Measurements from ENCODE around the gene MED13L. TPM values are rescaled to one million over a fixed set of nuclear protein-coding genes. Genes with fewer than 3 reads are reported as not detected.

The MED13L gene
- total RNA-seq (100 to 1,000 TPM; 203 to 208 TPM), total RNA-seq (55.9 to 439 (median 213) reads per million in 172 experiments)
- 47.8 TPM for polyA plus RNA-seq (2013, experiment 1 of 2)
- polyA plus RNA-seq (2013, experiment 2 of 2) = 52.8 TPM

GRCh38 chr12:116277467-116278278, at the start of gene MED13L:
Gene MED13L (minus strand): TSS chr12:116277693. CDS start chr12:116277131, 562 bp downstream.
- ChIA-PET POLR2A (interaction anchor here (0.5 to 1.8 kb wide), 5 partner anchors 30 to 395 kb away, joined by 3 to 9 read pairs (median 3); partner anchors contain the start of gene MAP1LC3B2), CTCF (interaction anchor here (1.3 kb wide), 2 partner anchors 42 to 322 kb away, joined by 3 to 4 read pairs; no protein-coding TSS in a partner anchor)
- intact Hi-C loops (cut with DNase I, micrococcal nuclease) = loop anchor here (2.0 to 10.0 kb wide), 8 partner anchors 15 to 460 kb away; partner anchors contain the start of genes RNFT2 (in 1 of the 2) and SPRING1 (in 1 of the 2)
- H3K9me3 ChIP-seq (ENCODE audit: control insufficient read depth in 1 of 2, insufficient read depth in 1 of 2, low read length in 2 of 2) = no peaks in the 10 kb centered on the region
- peaks cover 13% of the 10 kb centered on the region for H3K4me1 ChIP-seq (ENCODE audit: insufficient read depth, low read length)
- peaks cover 42% of the 10 kb centered on the region for H3K4me1 Mint-ChIP-seq (ENCODE audit: low read depth)
- peak within 1 kb of the TSS; percentile 9 to 13 for H3K27ac ChIP-seq (ENCODE audit: low read depth in 1 of 2, low read length in 2 of 2)
- H3K36me3 ChIP-seq (ENCODE audit: insufficient read depth, low read length) = no peaks in the 10 kb centered on the region
- H3K27me3 ChIP-seq (ENCODE audit: control insufficient read depth in 1 of 2, insufficient read depth in 2 of 2, low read length in 2 of 2) = no peaks in the 10 kb centered on the region
- peak within 1 kb of the TSS; percentile 95 for H3K4me3 Mint-ChIP-seq
- H3K27me3 Mint-ChIP-seq = no peaks in the 10 kb centered on the region
- H3K9me3 Mint-ChIP-seq = no peaks in the 10 kb centered on the region
- DNase-seq (peak; percentile 77 to 95 (median 88)), ATAC-seq (ENCODE audit: poor library complexity) (peak; percentile 81)
- H3K4me3 ChIP-seq (ENCODE audit: low read length) = peak within 1 kb of the TSS; percentile 92
- no peak for TF ChIP-seq CTCF (IDR thresholded peaks at IDR 0.05)
- H3K36me3 Mint-ChIP-seq (ENCODE audit: low read depth) = peaks cover 16% of the 10 kb centered on the region
- H3K27ac Mint-ChIP-seq = peak within 1 kb of the TSS; percentile 94

- peaks cover 38% of the 10 kb centered on the region for H3K4me1 Mint-ChIP-seq (ENCODE audit: low read depth)
- ChIA-PET POLR2A (interaction anchor here (0.7 to 1.3 kb wide), 3 partner anchors 11 to 49 kb away, joined by 3 to 6 read pairs (median 5); no protein-coding TSS in a partner anchor), CTCF (no interaction called here)
- H3K36me3 Mint-ChIP-seq (ENCODE audit: low read depth) = no peaks in the 10 kb centered on the region
- no peaks in the 10 kb centered on the region for H3K27me3 Mint-ChIP-seq
- H3K4me3 Mint-ChIP-seq = peak overlapping the region; percentile 27
- intact Hi-C loops (cut with DNase I, micrococcal nuclease) = no loop called here
- no peaks in the 10 kb centered on the region for H3K9me3 ChIP-seq (ENCODE audit: control insufficient read depth in 1 of 2, insufficient read depth in 1 of 2, low read length in 2 of 2)
- no peak for TF ChIP-seq CTCF (IDR thresholded peaks at IDR 0.05)
- H3K27ac ChIP-seq (ENCODE audit: low read depth in 1 of 2, low read length in 2 of 2) = peak overlapping the region in 1 of 2 donors; percentile 14
- no peaks in the 10 kb centered on the region for H3K9me3 Mint-ChIP-seq
- H3K27ac Mint-ChIP-seq = peak overlapping the region; percentile 84
- H3K4me3 ChIP-seq (ENCODE audit: low read length) = peak overlapping the region; percentile 4
- H3K4me1 ChIP-seq (ENCODE audit: insufficient read depth, low read length) = peaks cover 23% of the 10 kb centered on the region
- no peaks in the 10 kb centered on the region for H3K27me3 ChIP-seq (ENCODE audit: control insufficient read depth in 1 of 2, insufficient read depth in 2 of 2, low read length in 2 of 2)
- peak in 5 of 14 experiments; percentile 2 to 63 (median 39) for DNase-seq
- ATAC-seq (ENCODE audit: poor library complexity) = peak; percentile 69
- no peaks in the 10 kb centered on the region for H3K36me3 ChIP-seq (ENCODE audit: insufficient read depth, low read length)
Observed at GRCh38 chr12:116325336-116325664, 47.8 kb upstream of the MED13L start.

- H3K36me3 ChIP-seq (ENCODE audit: insufficient read depth, low read length) = no peaks in the 10 kb centered on the region
- H3K27me3 ChIP-seq (ENCODE audit: control insufficient read depth in 1 of 2, insufficient read depth in 2 of 2, low read length in 2 of 2) = no peaks in the 10 kb centered on the region
- H3K27ac Mint-ChIP-seq = peak overlapping the region; percentile 84
- no peaks in the 10 kb centered on the region for H3K9me3 Mint-ChIP-seq
- CTCF ChIA-PET = no interaction called here
- TF ChIP-seq CTCF (IDR thresholded peaks at IDR 0.05) = no peak
- POLR2A ChIA-PET = interaction anchor here (0.7 to 1.3 kb wide), 3 partner anchors 12 to 48 kb away, joined by 3 to 6 read pairs (median 5); no protein-coding TSS in a partner anchor
- no peaks in the 10 kb centered on the region for H3K36me3 Mint-ChIP-seq (ENCODE audit: low read depth)
- H3K4me1 ChIP-seq (ENCODE audit: insufficient read depth, low read length) = peaks cover 24% of the 10 kb centered on the region
- peaks cover 43% of the 10 kb centered on the region for H3K4me1 Mint-ChIP-seq (ENCODE audit: low read depth)
- H3K4me3 Mint-ChIP-seq = peak overlapping the region; percentile 27
- no peaks in the 10 kb centered on the region for H3K27me3 Mint-ChIP-seq
- peak overlapping the region; percentile 4 for H3K4me3 ChIP-seq (ENCODE audit: low read length)
- H3K9me3 ChIP-seq (ENCODE audit: control insufficient read depth in 1 of 2, insufficient read depth in 1 of 2, low read length in 2 of 2) = no peaks in the 10 kb centered on the region
- peak; percentile 21 for ATAC-seq (ENCODE audit: poor library complexity)
- DNase-seq = peak in 1 of 14 experiments; percentile 23
- H3K27ac ChIP-seq (ENCODE audit: low read depth in 1 of 2, low read length in 2 of 2) = peak overlapping the region in 1 of 2 donors; percentile 7
- intact Hi-C loops (cut with DNase I, micrococcal nuclease) = no loop called here
Observed at GRCh38 chr12:116324654-116325335, 47.3 kb upstream of the MED13L start.
